Caco-2 (cell line): Measurements from ENCODE around the gene TTC9B. TPM values are rescaled to one million over a fixed set of nuclear protein-coding genes. Genes with fewer than 3 reads are reported as not detected.

Experiments used
- BruUV-seq: library from RNA; stranded (reverse); fragments of 400-500 nt; replicated peaks from 2 replicates; lab custom pipeline; 2021; lab: Mats Ljungman, UMichigan
- CTCF ChIA-PET: fragments of 300-600 bp; sonication (Branson Sonifier 250); formaldehyde crosslinking; loops from one replicate; lab custom pipeline; 2022; ENCODE audit warnings: antibody characterized with exemption; lab: Charles Lee
- POLR2A ChIA-PET: fragments of 300-600 bp; sonication (Branson Sonifier 250); formaldehyde crosslinking; loops from one replicate; lab custom pipeline; 2022; ENCODE audit warnings: antibody characterized with exemption; lab: Charles Lee
- DNase-seq, 2 experiments: peaks; one replicate each; pipeline versions ENCODE4 v3.0.0 to v3.0.0-alpha.2; 2020 to 2022
- H3K27me3 ChIP-seq: replicated peaks from 2 replicates; pipeline ENCODE4 v1.6.0; 2011; ENCODE audit warnings: low read length; ENCODE audit not compliant: control insufficient read depth, insufficient read depth
- H3K36me3 ChIP-seq: 2 replicates; pipeline ENCODE4 v1.5.1; 2011; ENCODE audit warnings: low read length; ENCODE audit not compliant: control insufficient read depth, insufficient read depth
- H3K4me1 ChIP-seq: fragments of 250-450 bp; sonication (Bioruptor Pico); 2 replicates; pipeline ENCODE4 v1.5.1; 2020; ENCODE audit warnings: mild to moderate bottlenecking
- H3K4me3 ChIP-seq: 2 replicates; pipeline ENCODE4 v1.5.1; 2011; ENCODE audit warnings: low read depth, mild to moderate bottlenecking, control low read depth, low read length
- H3K9me3 ChIP-seq: fragments of 250-450 bp; sonication (Bioruptor Pico); 2 replicates; pipeline ENCODE4 v1.5.1; 2020; ENCODE audit warnings: mild to moderate bottlenecking, moderate library complexity
- H3K27ac Mint-ChIP-seq: one replicate; pipeline ENCODE4 v1.8.0; 2022; ENCODE audit warnings: mixed read lengths; ENCODE audit not compliant: unreplicated experiment
- H3K27me3 Mint-ChIP-seq: one replicate; pipeline ENCODE4 v1.8.0; 2022; ENCODE audit warnings: mixed read lengths; ENCODE audit not compliant: insufficient read depth, unreplicated experiment
- H3K36me3 Mint-ChIP-seq: one replicate; pipeline ENCODE4 v1.8.0; 2022; ENCODE audit warnings: mild to moderate bottlenecking, mixed read lengths; ENCODE audit not compliant: insufficient read depth, unreplicated experiment
- H3K4me1 Mint-ChIP-seq: one replicate; pipeline ENCODE4 v1.8.0; 2022; ENCODE audit warnings: low read depth, mixed read lengths; ENCODE audit not compliant: unreplicated experiment
- H3K4me3 Mint-ChIP-seq: one replicate; pipeline ENCODE4 v1.8.0; 2022; ENCODE audit warnings: mild to moderate bottlenecking, moderate library complexity, mixed read lengths; ENCODE audit not compliant: unreplicated experiment
- H3K9me3 Mint-ChIP-seq: one replicate; pipeline ENCODE4 v1.8.0; 2022; ENCODE audit warnings: mixed read lengths; ENCODE audit not compliant: unreplicated experiment
- CTCF ChIP-seq, 2 experiments: fragments of 200-600 bp in 1 of 2; IDR thresholded peaks; 1 replicate in 1 of 2; 2 replicates in 1 of 2; pipeline versions ENCODE4 v1.5.1 to v1.8.0; 2011 to 2022; ENCODE audit warnings: antibody characterized with exemption in 1 of 2, control low read depth in 1 of 2, inconsistent platforms in 1 of 2, low read depth in 1 of 2, low read length in 1 of 2, mild to moderate bottlenecking in 1 of 2, moderate library complexity in 1 of 2; ENCODE audit not compliant: insufficient read depth in 1 of 2, severe bottlenecking in 1 of 2, unreplicated experiment in 1 of 2
- intact Hi-C: fragments of 100-400 bp; cut with micrococcal nuclease; formaldehyde crosslinking; loops from one replicate; pipeline ENCODE4 v1.10.0; 2022; ENCODE audit not compliant: unreplicated experiment
- total RNA-seq: library from RNA; stranded (reverse); gene quantifications from 2 replicates; pipeline ENCODE4 v1.2.3, GENCODE V29; 2022

The TTC9B gene
- total RNA-seq, 1 experiment from 2014 or later, result not detected

- H3K27me3 ChIP-seq, result no peaks in the 10 kb centered on the region
Observed at GRCh38 chr19:40234429-40235237, 16.4 kb upstream of the TTC9B start.

GRCh38 chr19:40233811-40234389 lies 15.7 kb upstream of the TTC9B start:
- no peak overlapping the region for H3K4me3 Mint-ChIP-seq
- peaks cover 10% of the 10 kb centered on the region for H3K36me3 Mint-ChIP-seq
- Histone ChIP-seq H3K4me1 (no peaks in the 10 kb centered on the region; the same call in 1 of the 2 replicates), H3K4me3 (no peak overlapping the region), H3K36me3 (peaks cover 5% of the 10 kb centered on the region), H3K9me3 (no peaks in the 10 kb centered on the region), H3K27me3 (no peaks in the 10 kb centered on the region)
- CTCF ChIA-PET, result no interaction called here
- DNase-seq, result no peak
- POLR2A ChIA-PET, result no interaction called here
- no peak for TF ChIP-seq CTCF (IDR thresholded peaks at IDR 0.05; ENCODE audit: insufficient read depth in 1 of 2, low read depth in 1 of 2, low read length in 1 of 2, severe bottlenecking in 1 of 2, unreplicated experiment in 1 of 2)
- no peaks in the 10 kb centered on the region for H3K9me3 Mint-ChIP-seq
- no TSS peak for BruUV-seq
- no peaks in the 10 kb centered on the region for H3K4me1 Mint-ChIP-seq
- H3K27me3 Mint-ChIP-seq, result no peaks in the 10 kb centered on the region
- intact Hi-C loops, result no loop called here
- no peak overlapping the region for H3K27ac Mint-ChIP-seq

More at GRCh38 chr19:40234429-40235237, 16.4 kb upstream of the TTC9B start:
- H3K4me1 Mint-ChIP-seq, result no peaks in the 10 kb centered on the region
- no peak for DNase-seq
- no peaks in the 10 kb centered on the region for H3K27me3 Mint-ChIP-seq
- CTCF ChIA-PET, result no interaction called here
- H3K9me3 Mint-ChIP-seq, result no peaks in the 10 kb centered on the region
- no peaks in the 10 kb centered on the region for H3K9me3 ChIP-seq
- intact Hi-C loops, result no loop called here
- TF ChIP-seq CTCF (IDR thresholded peaks at IDR 0.05; ENCODE audit: insufficient read depth in 1 of 2, low read depth in 1 of 2, low read length in 1 of 2, severe bottlenecking in 1 of 2, unreplicated experiment in 1 of 2), result no peak
- no peaks in the 10 kb centered on the region; the same call in 1 of the 2 replicates for H3K4me1 ChIP-seq
- H3K36me3 Mint-ChIP-seq, result peaks cover 10% of the 10 kb centered on the region
- H3K27ac Mint-ChIP-seq, result no peak overlapping the region
- no TSS peak for BruUV-seq
- POLR2A ChIA-PET, result no interaction called here
- H3K4me3 ChIP-seq, result no peak overlapping the region
- H3K4me3 Mint-ChIP-seq, result no peak overlapping the region
- H3K36me3 ChIP-seq, result peaks cover 7% of the 10 kb centered on the region

GRCh38 chr19:40232949-40233810 lies 15.0 kb upstream of the TTC9B start:
- DNase-seq, result no peak
- Histone ChIP-seq H3K36me3 (peaks cover 5% of the 10 kb centered on the region), H3K4me3 (no peak overlapping the region), H3K9me3 (no peaks in the 10 kb centered on the region), H3K27me3 (no peaks in the 10 kb centered on the region), H3K4me1 (no peaks in the 10 kb centered on the region; the same call in 1 of the 2 replicates)
- H3K4me3 Mint-ChIP-seq, result no peak overlapping the region
- POLR2A ChIA-PET, result no interaction called here
- no peaks in the 10 kb centered on the region for H3K27me3 Mint-ChIP-seq
- H3K9me3 Mint-ChIP-seq, result no peaks in the 10 kb centered on the region
- no peak for TF ChIP-seq CTCF (IDR thresholded peaks at IDR 0.05; ENCODE audit: insufficient read depth in 1 of 2, low read depth in 1 of 2, low read length in 1 of 2, severe bottlenecking in 1 of 2, unreplicated experiment in 1 of 2)
- H3K27ac Mint-ChIP-seq, result no peak overlapping the region
- CTCF ChIA-PET, result interaction anchor here (0.6 kb wide), 1 partner anchor 155 kb away, joined by 4 read pairs; no protein-coding TSS in a partner anchor
- no peaks in the 10 kb centered on the region for H3K4me1 Mint-ChIP-seq
- BruUV-seq, result no TSS peak
- H3K36me3 Mint-ChIP-seq, result peaks cover 10% of the 10 kb centered on the region
- intact Hi-C loops, result no loop called here
